ENCODE data around the gene CEP41.

CEP41 gene

DNA sequence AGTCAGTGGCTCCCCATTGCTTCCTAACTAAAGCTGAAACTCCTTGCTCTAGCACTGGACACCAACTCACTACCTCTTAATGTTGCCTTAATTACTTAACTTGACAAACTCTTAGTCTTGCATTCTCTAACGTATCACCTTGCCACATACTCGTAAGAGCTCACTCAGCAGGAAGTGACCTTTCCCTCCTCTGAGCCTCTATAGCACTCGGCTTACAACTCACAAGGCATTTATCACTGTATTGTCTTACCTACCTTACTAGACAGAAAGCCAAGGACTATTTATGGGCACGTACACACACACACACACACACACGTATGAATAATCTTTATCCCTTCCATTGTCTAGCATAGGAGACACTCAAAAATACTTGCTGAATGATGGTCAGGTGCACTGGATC, 21.2 kb downstream of the CEP41 start:
- no peak for DNase-seq (ENCODE audit: low read depth in 2 of 2)

DNA sequence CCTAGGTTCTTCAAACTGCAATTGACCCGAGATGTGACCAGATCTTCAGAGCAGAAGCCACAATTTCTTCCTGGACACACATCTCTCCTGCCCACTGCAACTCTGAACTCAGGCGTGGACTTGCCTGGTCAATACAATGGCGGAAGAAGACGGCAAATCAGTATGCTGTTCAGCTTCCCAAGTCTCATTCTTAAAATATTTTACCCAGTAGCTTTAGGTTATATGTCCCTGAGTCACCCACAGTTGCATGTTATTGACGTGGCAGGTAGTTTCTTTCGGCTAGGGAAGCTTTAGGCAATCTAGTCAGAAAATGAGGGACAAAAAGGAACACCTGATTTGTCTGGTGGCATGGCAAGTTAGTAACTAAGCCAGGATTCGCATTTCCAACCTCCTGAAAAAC, 22.5 kb downstream of the CEP41 start:
- DNase-seq (ENCODE audit: low read depth in 2 of 2) = no peak

DNA sequence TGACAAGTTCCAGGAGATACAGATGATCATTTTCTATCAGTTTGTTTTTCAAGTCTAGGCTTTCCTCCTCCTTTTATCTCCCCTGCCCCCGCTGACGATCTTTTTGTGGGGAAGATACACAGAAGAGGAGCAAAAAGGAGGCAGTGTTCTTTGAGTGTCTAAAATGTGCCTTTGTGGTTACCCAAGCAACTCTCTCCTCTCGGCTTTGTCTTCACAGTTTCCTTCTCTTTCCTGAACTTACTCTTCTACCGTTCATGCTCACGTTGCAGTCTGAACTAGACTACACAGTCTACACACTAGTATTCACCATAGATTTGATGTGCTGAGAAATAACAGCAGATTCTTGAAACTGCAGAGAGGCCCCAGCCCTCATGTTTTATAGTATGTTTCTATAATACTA, 23.6 kb downstream of the CEP41 start:
- no peak for DNase-seq (ENCODE audit: low read depth in 2 of 2)

DNA sequence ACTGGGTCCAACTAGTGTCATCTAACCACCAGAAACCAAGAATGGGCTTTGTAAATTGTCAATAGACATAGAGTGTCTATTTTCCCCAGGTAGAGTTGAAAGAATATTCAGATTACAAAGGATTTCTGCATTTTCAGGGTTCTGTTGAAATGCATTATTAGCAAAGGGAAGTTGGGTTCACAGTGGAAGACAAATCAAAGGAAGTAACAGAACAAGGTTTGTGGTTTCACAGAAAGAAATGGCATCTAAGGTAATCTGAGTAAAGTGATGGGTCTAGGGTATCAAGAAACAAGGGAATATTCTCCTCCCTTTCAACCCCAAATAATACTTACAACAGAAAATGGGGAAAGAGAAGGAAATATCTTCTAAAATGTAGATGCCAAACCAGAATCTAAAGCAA, 25.8 kb downstream of the CEP41 start:
- no peak for DNase-seq (ENCODE audit: low read depth in 2 of 2)

DNA sequence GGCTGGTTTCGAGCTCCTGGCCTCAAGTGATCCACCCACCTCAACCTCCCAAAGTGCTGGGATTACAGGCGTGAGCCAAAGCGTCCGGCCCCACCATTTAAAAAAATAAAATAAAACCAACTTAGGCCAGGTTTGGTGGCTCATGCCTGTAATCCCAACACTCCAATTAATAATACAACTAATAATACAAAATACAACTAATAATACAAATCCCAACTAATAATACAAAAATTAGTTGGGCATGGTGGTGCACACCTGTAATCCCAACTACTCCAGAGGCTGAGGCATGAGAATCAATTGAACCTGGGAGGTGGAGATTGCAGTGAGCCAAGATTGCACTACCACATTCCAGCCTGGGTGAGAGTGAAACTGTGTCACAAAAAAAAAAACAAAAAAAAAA, 27.6 kb downstream of the CEP41 start:
- DNase-seq (ENCODE audit: low read depth in 2 of 2) = no peak

DNA sequence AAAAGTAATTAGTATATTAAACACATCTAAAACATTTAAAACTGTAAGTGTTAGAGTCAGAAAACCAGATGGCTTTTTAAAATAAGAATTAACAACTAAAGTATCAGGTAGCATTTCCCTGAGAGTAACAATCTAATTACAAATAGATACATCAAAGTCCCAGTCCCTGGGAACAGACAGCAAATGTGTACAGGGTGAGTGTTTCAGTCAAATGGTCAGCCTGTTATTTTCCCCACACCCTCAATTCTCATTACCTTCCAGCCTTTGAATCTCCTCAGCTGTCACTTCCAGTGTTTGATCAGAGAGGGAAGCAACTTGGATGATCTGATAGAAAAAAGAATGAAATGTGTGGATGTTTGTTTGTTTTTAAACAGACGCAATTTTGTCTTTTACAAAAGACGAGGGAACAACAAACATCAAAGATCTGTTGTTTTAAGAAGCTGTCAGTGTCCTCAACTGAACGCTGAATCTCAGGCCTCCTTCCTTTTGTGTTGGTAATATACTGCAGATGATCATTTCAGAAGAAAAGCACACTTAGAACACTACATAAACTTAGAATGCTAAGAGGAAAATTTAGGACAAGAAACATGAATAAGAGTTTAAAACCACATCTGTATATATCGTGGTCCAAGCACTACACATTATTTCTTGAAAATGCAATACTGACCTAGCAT, 29.8 kb downstream of the CEP41 start:
- no peak for DNase-seq (ENCODE audit: low read depth in 2 of 2)

DNA sequence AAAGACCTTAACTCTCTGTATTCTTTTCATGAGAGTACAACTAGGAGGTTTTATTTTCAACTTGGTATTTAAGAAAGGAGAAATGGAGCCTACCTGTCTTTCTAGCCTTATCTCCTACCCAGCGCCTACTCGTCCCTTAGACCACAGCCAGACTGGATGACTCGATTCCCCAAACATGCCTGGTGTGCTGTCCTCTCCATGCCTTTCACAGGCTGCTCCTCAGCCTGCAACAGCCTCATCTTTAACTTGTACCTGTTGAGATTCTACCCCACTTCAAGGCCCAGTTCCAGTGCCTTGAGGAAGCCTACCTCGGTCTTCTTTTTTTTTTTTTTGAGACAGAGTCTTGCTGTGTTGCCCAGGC, 31.1 kb downstream of the CEP41 start:
- no peak for DNase-seq (ENCODE audit: low read depth in 2 of 2)

DNA sequence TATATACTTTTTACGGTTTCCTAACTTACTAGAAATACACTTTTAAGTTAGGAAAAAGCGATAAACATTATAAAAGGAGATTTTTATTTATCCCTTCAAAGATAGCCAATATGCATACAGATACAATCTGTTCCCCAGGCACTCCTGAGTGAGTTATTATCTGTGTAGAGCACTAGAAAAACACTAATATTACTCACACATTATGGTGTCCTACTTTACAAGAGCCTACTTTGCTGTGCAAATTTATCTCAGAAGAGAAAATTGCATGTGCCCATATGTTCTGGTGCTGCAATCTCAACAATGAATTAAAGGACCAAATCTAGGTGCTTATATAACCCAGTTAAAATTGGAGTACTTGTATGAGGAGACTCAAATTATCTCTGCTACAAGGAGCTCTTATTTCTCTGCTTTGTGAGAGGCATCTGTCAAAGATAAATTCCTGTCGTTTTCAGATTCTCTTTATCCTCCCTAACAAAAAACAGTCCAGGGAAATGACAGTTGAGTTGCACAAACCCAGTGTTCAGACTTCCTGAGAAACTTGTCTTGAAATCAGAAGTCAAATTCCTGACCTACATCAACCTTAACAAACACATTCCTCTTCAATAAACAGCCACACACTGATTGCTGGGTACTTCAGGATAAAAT, 31.6 kb downstream of the CEP41 start:
- no peak for DNase-seq (ENCODE audit: low read depth in 2 of 2)

DNA sequence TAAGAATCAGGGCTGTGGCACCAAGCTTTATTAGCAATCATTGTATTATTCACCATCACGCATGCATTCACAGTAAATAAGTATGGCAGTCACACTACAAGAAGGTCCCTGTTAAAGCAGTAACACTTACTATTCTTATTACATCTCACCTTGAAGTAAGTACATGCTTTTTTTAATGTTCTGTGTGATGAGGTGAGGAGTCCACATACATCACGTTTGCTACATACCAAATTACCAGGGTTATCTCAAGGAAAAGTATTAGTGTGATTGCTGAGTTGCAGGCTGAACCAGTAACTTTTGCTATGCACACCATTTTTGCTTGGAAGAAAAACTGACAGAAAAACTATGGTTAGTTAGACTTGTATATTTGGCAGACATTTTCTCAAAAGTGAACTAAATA, 35.8 kb downstream of the CEP41 start:
- DNase-seq (ENCODE audit: low read depth in 2 of 2) = no peak

DNA sequence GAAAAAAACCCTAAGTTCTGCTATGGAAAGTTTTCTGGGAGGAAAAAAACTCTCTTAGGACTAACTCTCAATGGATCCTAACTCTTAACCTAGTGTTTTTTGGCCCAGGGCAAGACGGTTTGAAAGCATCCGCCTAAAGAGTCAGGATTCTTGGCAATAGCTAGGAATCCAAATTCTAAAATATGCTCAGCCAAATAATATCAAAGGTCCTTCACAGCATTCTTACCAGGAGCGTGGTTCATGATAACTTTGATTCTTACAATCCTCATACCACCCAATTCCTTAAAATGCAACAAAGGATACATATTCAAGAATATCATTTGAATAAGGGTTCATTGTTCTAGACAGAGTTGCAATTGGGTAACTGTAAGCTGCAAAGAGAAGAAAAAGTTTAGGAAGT, 39.2 kb downstream of the CEP41 start:
- no peak for DNase-seq (ENCODE audit: low read depth in 2 of 2)

DNA sequence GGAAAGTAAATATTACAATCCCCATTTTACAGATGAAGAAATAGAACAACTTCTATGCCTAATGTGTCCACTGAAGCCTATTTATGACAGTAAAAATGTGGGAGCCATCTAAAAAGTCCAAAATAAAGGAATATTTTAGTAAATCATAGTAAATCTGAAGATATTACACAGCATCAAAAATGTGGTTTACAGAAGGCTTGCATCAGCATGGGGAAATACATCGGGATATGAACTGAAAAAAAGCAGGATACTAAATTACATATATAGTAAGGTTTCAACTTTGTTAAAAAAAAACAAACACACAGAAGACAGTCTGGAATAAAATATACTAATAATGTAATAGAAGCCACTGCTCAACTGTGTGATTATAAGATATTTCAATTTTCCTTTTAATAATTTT, 39.7 kb downstream of the CEP41 start:
- DNase-seq (ENCODE audit: low read depth in 2 of 2) = no peak

DNA sequence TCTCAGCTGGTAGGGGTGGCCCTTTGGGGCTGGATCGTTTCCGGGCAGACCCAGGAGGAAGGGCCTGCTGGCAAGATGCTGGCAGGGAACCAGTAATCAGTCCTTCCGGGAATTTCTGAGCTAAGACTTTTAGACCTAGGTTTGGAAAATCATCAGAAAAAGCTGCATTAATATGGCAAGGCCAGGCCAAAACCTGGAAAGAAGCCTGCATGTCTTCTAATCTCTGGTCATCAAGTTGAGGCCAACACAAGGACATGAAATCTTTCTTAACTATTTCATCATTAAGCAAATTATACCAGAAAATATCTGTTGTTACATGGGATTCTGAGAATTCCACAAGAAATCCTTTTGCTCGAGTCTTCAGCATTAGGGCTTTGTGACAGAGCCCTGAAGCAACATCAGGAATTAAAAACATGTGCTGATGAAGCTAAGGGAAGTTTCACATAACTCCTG, 40.7 kb downstream of the CEP41 start:
- DNase-seq (ENCODE audit: low read depth in 2 of 2) = no peak

DNA sequence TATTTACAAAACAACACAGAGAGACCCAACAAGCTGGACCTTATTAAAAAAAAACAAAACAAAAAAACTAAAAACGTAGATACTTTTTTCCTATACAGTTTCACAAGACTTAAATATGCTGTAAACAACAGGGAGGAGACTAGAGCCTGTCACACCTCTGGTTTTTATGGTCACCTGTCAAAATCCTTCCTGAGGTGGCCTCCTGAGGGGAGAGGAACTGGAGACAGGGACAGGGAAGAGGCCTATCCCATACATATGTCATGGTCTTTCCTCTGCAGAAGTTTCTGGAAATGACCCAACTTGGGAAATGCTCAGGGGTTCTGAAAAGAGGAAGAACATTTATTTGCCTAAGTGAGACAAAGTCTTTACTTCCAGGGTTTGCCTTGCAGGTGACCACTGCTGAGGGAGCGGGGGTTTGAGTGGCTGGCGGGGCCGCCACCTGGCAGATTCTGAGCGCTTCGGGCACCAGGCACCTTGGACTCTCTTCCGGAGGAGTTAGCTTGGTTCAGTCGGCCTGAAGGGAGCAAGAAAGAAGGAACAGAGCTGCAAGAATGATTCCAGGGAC, 42.2 kb downstream of the CEP41 start:
- no peak for DNase-seq (ENCODE audit: low read depth in 2 of 2)

DNA sequence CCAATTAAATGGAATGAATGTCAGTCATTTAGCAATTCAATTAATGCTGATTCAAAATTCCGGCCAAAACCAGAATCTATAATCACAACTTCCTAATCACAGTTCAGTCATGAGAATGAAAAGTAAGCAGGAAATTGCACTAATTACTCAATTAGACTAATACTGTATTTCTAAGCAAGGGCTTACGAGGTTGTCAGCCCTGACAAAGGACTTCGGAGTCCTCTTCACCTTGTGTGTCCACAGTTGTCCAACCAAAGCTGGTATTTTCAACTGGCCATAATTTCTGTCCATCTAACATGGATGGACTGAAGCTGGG, 43.1 kb downstream of the CEP41 start:
- no peak for DNase-seq (ENCODE audit: low read depth in 2 of 2)

DNA sequence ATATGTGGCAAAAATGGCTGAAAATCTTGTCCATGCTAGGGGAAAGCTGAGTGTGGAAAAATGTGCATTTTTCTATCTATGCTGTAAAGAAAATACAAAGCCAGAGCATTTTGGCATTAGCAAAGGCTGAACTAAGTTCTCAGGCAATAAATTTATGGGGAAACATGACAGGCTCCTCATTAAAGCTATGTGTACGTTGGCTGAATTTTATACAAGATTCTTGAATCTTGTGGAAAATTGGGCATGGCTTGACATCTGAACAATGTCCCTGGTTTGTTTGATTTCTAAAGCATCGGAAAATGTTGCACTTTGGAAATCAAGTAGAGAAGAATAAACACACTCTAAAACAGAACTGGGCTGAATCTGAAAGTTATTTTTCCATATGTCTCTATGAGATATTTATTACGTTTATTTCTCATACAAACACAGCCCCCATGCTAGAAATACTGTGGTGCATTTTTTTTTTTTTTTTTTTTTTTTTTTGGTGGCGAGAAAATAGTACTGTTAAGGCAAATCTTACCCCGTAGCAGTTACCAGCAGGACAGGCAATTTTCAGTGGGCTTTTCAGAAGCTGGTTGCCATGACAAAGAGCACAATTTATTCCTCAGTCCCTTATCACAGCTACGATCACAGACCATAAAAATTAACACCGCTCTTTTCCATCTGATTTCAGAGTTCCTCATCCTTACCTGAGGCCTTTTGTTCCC, 43.6 kb downstream of the CEP41 start:
- no peak for DNase-seq (ENCODE audit: low read depth in 2 of 2)

DNA sequence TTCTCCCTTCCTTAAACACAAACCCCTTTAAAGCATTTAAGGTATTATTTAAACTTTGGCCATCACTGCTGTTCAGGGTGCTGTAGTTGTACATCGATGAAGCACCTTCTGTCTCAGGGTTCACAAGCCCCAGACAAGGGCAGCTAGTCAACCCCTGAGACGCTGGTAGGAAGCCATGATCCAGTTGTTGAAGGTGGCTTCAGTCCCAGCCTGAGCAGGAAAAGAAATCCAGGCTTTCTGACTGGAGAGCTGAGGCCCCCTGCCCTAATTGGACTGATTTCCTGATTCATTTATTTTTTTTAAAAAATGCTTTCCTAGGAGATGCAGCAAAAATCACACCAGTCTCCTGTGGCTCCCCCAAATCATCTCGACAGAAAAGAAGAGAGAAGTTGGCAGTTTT, 44.7 kb downstream of the CEP41 start:
- DNase-seq (ENCODE audit: low read depth in 2 of 2) = no peak

DNA sequence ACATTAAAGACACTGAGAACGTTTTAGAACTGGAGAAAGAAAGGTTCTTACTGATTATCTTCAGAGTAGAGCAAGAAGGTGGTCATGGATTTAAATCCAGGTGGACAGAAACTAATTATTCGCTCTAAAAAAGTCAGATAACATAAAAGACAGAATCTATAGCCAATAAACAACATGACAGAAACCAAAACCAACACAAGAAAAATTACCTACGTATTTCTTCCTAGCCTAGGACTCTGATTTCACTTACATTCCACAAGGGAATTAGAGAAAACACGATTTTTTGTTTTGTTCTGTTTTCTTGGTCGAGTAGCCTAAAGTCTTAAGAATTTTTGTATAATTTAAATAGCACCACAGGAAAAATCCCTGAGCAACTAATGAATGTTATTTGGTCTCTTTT, 45.4 kb downstream of the CEP41 start:
- no peak for DNase-seq (ENCODE audit: low read depth in 2 of 2)

DNA sequence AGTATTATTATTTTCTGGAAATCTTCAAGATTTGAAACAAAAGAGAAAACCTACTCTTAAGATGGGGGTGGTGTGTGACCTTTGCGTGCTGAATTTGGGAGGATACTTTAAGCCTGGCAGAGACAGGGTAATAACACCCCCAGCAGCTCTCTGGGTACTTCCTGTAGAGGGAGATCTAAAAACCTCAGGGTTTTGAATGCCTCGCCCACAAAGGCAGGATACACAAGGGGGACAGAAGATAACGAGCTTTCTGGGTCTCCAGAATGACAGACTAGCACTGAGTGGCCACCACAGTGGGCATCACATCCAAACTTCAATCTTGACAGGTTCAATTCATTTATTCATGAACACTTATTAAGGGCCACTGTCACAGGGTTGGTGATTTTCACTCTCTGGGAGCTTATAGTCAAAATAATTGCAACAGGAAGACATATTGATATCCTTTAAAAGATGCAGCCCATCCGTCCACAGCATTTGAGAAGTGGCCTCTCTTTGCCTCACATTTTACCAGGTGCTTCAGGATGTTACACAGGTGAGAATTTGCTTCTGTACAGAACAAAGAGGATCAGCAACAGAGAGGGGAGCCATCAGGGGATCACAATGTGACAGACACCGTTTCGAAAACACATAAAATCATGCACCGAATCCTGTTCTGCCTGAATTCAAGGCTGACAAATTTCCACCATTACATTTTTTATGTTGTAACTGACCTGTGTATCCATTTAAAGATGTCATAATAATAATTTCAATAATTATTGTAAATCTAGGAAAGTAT, 46.2 kb downstream of the CEP41 start:
- no peak for DNase-seq (ENCODE audit: low read depth in 2 of 2)

DNA sequence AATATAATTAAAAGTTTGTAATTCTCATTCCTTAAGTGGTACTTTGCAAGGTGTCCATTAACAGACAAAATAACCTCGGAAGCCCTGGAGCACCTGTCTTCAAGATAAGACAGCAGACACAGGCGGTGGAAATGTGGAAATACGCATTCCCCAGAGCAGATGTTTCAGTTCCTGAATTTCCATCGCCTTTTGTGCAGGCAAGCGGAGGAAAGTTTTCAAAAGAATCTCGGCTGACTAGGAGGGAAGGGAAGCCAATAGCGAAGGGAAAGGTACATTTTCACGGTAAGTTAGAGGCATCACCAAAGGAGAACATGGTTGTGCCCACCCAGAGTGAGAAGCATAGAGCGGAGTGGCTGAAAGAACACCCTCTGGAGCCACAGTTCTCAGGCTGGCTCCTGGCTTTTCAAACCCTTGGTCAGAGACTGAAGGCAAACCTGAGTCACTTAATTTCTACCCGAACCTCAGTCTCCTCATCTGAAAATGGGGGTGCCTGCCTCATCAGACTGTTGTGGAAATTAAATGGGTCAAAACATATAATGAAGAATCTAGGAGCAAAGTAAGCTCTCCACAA, 46.9 kb downstream of the CEP41 start:
- DNase-seq (ENCODE audit: low read depth in 2 of 2) = no peak

DNA sequence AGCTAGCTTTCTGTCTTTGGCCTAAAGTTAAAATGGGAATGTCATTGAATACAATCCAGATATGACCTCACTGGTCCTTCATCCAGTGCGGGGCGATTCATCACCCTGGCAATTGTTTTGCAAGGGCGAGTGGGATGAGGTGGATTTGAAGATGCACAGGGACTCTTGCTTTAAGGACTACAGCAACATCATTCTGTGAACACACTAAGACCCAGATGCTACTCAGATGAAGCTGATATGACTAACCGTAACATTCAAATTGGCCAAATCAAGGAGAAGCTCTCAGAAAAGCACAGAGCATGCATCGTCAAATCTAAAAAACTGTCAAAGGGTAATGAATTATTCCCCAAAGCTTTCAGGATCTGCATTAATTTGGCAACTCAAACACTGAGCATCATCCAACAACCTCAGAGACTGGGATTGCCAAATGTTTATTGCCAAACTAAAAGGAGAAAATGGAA, 47.7 kb downstream of the CEP41 start:
- no peak for DNase-seq (ENCODE audit: low read depth in 2 of 2)

DNA sequence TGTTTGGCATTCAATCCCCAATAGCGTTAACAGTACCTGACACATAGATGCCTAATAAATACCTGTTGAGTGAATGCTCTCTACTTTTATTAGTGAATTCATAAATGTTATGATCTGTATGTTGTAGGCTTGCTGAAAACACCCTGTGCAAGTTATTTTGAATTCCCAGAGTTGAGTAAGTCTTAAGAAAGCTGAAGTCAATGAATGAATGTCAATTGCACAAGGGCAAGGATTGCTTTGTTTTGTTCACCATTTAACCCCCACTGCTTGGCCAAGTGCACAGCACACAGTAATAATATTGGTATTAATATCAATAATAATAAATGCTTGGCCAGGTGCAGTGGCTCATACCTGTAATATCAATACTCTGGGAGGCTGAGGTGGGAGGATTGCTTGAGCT, 50.3 kb downstream of the CEP41 start:
- no peak for DNase-seq (ENCODE audit: low read depth in 2 of 2)

DNA sequence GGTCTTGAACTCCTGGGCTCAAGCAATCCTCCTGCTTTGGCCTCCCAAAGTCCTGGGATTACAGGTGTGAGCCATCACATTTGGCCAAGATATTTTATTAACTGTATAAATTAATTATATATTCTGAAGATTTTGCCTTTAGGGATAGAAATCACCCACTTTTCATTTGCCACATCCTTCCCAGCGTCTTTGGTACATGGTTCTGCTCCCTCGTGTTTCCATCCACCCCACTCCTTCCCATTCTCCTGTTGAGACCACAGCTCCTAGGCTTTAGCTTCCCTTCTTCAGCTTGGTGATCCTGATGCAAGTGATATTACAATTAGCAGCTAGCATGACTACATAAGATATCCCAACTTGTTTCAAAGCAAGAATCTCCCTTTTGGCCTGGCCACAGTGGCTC, 52.1 kb downstream of the CEP41 start:
- no peak for DNase-seq (ENCODE audit: low read depth in 2 of 2)
